PC-3 (cell line): ENCODE data around the gene STK11. TPM values are rescaled to one million over a fixed set of nuclear protein-coding genes. Genes with fewer than 3 reads are reported as not detected.
A peak's percentile ranks its signal among the peaks of the same experiment; 100 is the strongest.

Experiments
- ATAC-seq: fragments of 200-7000 bp; cut with Tn5 transposase; 2 replicates; pipeline ENCODE4 v1.9.1; 2020; ENCODE audit warnings: mild to moderate bottlenecking, moderate library complexity
- BruUV-seq: library from RNA; stranded (reverse); fragments of 400-500 nt; replicated peaks from 2 replicates; lab custom pipeline; 2021; lab: Mats Ljungman, UMichigan
- CTCF ChIA-PET: fragments of 300-600 bp; sonication (Branson Sonifier 250); formaldehyde crosslinking; loops from one replicate; lab custom pipeline; 2022; ENCODE audit warnings: antibody characterized with exemption; lab: Charles Lee
- POLR2A ChIA-PET: fragments of 300-600 bp; sonication (Branson Sonifier 250); formaldehyde crosslinking; loops from one replicate; lab custom pipeline; 2022; ENCODE audit warnings: antibody characterized with exemption; ENCODE audit not compliant: unreplicated experiment; lab: Charles Lee
- DNase-seq: peaks from one replicate; pipeline ENCODE4 v3.0.0-alpha.2; 2015
- H2AFZ ChIP-seq: fragments of 300-600 bp; sonication (generic); 2 replicates; pipeline ENCODE4 v1.6.0; 2016; ENCODE audit warnings: antibody characterized with exemption, low read length
- H3F3A ChIP-seq: fragments of 300-600 bp; sonication (generic); one replicate; pipeline ENCODE4 v1.6.0; 2017; ENCODE audit warnings: antibody characterized with exemption, low read length, control low read depth, mild to moderate bottlenecking; ENCODE audit not compliant: unreplicated experiment
- H3K27ac ChIP-seq: fragments of 300-600 bp; sonication (generic); 2 replicates; pipeline ENCODE4 v1.5.1; 2016; ENCODE audit warnings: mild to moderate bottlenecking, low read length
- H3K27me3 ChIP-seq: fragments of 300-600 bp; sonication (generic); 2 replicates; pipeline ENCODE4 v1.6.1; 2016; ENCODE audit warnings: low read length, mixed read lengths
- H3K36me3 ChIP-seq: fragments of 300-600 bp; sonication (generic); 2 replicates; pipeline ENCODE4 v1.6.1; 2016; ENCODE audit warnings: low read depth, mixed run types, low read length, mixed read lengths
- H3K4me1 ChIP-seq: fragments of 300-600 bp; sonication (generic); 2 replicates; pipeline ENCODE4 v1.5.1; 2016; ENCODE audit warnings: low read length; ENCODE audit not compliant: insufficient read depth
- H3K4me2 ChIP-seq: fragments of 300-600 bp; sonication (generic); 2 replicates; pipeline ENCODE4 v1.6.0; 2016; ENCODE audit warnings: low read length
- H3K4me3 ChIP-seq: fragments of 300-600 bp; sonication (generic); 2 replicates; pipeline ENCODE4 v1.5.1; 2016; ENCODE audit warnings: mild to moderate bottlenecking, low read length, mixed read lengths
- H3K79me2 ChIP-seq: fragments of 300-600 bp; sonication (generic); 2 replicates; pipeline ENCODE4 v1.6.1; 2017; ENCODE audit warnings: low read length, mixed read lengths
- H3K9ac ChIP-seq: fragments of 300-600 bp; sonication (generic); 2 replicates; pipeline ENCODE4 v1.6.0; 2016; ENCODE audit warnings: mild to moderate bottlenecking, low read length
- H3K9me2 ChIP-seq: fragments of 300-600 bp; sonication (generic); replicated peaks from 2 replicates; pipeline ENCODE4 v1.6.1; 2016; ENCODE audit warnings: mixed run types, low read length, mixed read lengths
- H3K9me3 ChIP-seq: fragments of 300-600 bp; sonication (generic); 2 replicates; pipeline ENCODE4 v1.6.1; 2016; ENCODE audit warnings: low read length, mixed read lengths
- H4K20me1 ChIP-seq: fragments of 300-600 bp; sonication (generic); 2 replicates; pipeline ENCODE4 v1.6.1; 2016; ENCODE audit warnings: low read length, mixed read lengths
- CTCF ChIP-seq: fragments of 300-600 bp; sonication (generic); conservative IDR thresholded peaks from 2 replicates; pipeline ENCODE4 v1.5.1; 2017; ENCODE audit warnings: antibody characterized with exemption, low read depth, mild to moderate bottlenecking, low read length
- EZH2 ChIP-seq: fragments of 300-600 bp; sonication (generic); IDR thresholded peaks from one replicate; pipeline ENCODE4 v1.6.1; 2017; ENCODE audit warnings: antibody characterized with exemption, mild to moderate bottlenecking, low read length; ENCODE audit not compliant: unreplicated experiment
- EZH2phosphoT487 ChIP-seq: fragments of 300-600 bp; sonication (generic); IDR thresholded peaks from 2 replicates; pipeline ENCODE4 v1.6.1; 2018; ENCODE audit warnings: mild to moderate bottlenecking, antibody characterized with exemption, low read length, borderline replicate concordance
- intact Hi-C: fragments of 100-400 bp; cut with micrococcal nuclease; formaldehyde crosslinking; loops from 2 replicates; pipeline ENCODE4 v1.9.0; 2023
- total RNA-seq: library from RNA; depleted of rRNA; stranded (reverse); fragments of >200 nt; gene quantifications from 2 replicates; pipeline ENCODE4 v1.2.3, GENCODE V29; 2014; rRNA removed

Gene STK11
- total RNA-seq, 1 experiment from 2014 or later = 82.4 TPM

- ChIA-PET CTCF (interaction anchor here (0.7 kb wide), 1 partner anchor 105 kb away, joined by 4 read pairs; no protein-coding TSS in a partner anchor), POLR2A (no interaction called here)
- Histone ChIP-seq H4K20me1 (no peaks in the 10 kb centered on the region), H3K27ac (peak overlapping the region; percentile 95), H3K27me3 (no peaks in the 10 kb centered on the region), H3K79me2 (peaks cover 52% of the 10 kb centered on the region), H3F3A (no peaks in the 10 kb centered on the region), H3K4me1 (peaks cover 40% of the 10 kb centered on the region), H3K9me2 (no peaks in the 10 kb centered on the region), H3K36me3 (peaks cover 6% of the 10 kb centered on the region; the same call in 1 of the 2 replicates), H3K4me3 (peak overlapping the region; percentile 70), H2AFZ (no peak overlapping the region), H3K9ac (peak overlapping the region; percentile 92), H3K9me3 (no peaks in the 10 kb centered on the region), H3K4me2 (peak overlapping the region; percentile 95)
- ATAC-seq (no peak), DNase-seq (no peak)
- no TSS peak for BruUV-seq
- no peak for TF ChIP-seq CTCF
- no peak for TF ChIP-seq EZH2phosphoT487
- TF ChIP-seq EZH2 = no peak
- intact Hi-C loops = loop anchor here (10.0 kb wide), 1 partner anchor 78 kb away; a partner anchor contains a TSS
These were observed 71.0 kb downstream of the STK11 start for GRCh38 chr19:1276628-1277022.

GRCh38 chr19:1277061-1277460, 71.5 kb downstream of the STK11 start:
- intact Hi-C loops = loop anchor here (10.0 kb wide), 1 partner anchor 78 kb away; a partner anchor contains a TSS
- Histone ChIP-seq H3K27me3 (no peaks in the 10 kb centered on the region), H3K4me1 (peaks cover 35% of the 10 kb centered on the region), H3K9me3 (no peaks in the 10 kb centered on the region), H3K36me3 (peaks cover 6% of the 10 kb centered on the region; the same call in 1 of the 2 replicates), H3K9ac (no peak overlapping the region), H4K20me1 (no peaks in the 10 kb centered on the region), H2AFZ (no peak overlapping the region), H3K9me2 (no peaks in the 10 kb centered on the region), H3K4me2 (peak overlapping the region; percentile 95; the same call in 1 of the 2 replicates), H3K27ac (no peak overlapping the region), H3K4me3 (peak overlapping the region; percentile 70; the same call in 1 of the 2 replicates), H3K79me2 (peaks cover 48% of the 10 kb centered on the region), H3F3A (no peaks in the 10 kb centered on the region)
- DNase-seq = no peak
- TF ChIP-seq CTCF = no peak
- no peak for TF ChIP-seq EZH2phosphoT487
- TF ChIP-seq EZH2 = no peak
- ChIA-PET CTCF (interaction anchor here (0.7 kb wide), 1 partner anchor 104 kb away, joined by 4 read pairs; no protein-coding TSS in a partner anchor), POLR2A (no interaction called here)
- no TSS peak for BruUV-seq
- no peak for ATAC-seq

Other genes starting within 250 kb of the STK11 start
- gene WDR18, start 221.4 kb upstream of the STK11 start, total RNA-seq = 56.7 and 99.6 TPM in 2 replicates
- gene GRIN3B, start 205.4 kb upstream of the STK11 start, total RNA-seq = 0.63 and 0.69 TPM in 2 replicates
- gene TMEM259, start 184.7 kb upstream of the STK11 start, total RNA-seq = 136 and 162 TPM in 2 replicates
- gene RNU6-2, start 184.3 kb upstream of the STK11 start, total RNA-seq = not detected in 2 replicates
- gene CNN2, start 179.2 kb upstream of the STK11 start, total RNA-seq = 97.9 and 107 TPM in 2 replicates
- 27.3 and 31.3 TPM in 2 replicates for gene ABCA7, start 165.7 kb upstream of the STK11 start, total RNA-seq
- gene ARHGAP45, start 138.6 kb upstream of the STK11 start, total RNA-seq = 45.3 and 68.4 TPM in 2 replicates
- 335 and 375 TPM in 2 replicates for gene POLR2E, start 110.4 kb upstream of the STK11 start, total RNA-seq
- 517 and 644 TPM in 2 replicates for gene GPX4, start 101.8 kb upstream of the STK11 start, total RNA-seq
- gene SBNO2, start 31.5 kb upstream of the STK11 start, total RNA-seq = 62.4 and 75.0 TPM in 2 replicates
- gene CBARP, start 32.2 kb downstream of the STK11 start, total RNA-seq = 3.3 and 6.3 TPM in 2 replicates
- 102 and 187 TPM in 2 replicates for gene ATP5F1D, start 36.0 kb downstream of the STK11 start, total RNA-seq
- gene MIDN, start 42.8 kb downstream of the STK11 start, total RNA-seq = 17.3 and 41.8 TPM in 2 replicates
- 136 and 197 TPM in 2 replicates for gene CIRBP, start 63.6 kb downstream of the STK11 start, total RNA-seq
- 110 and 133 TPM in 2 replicates for gene FAM174C, start 69.8 kb downstream of the STK11 start, total RNA-seq
- not detected in 2 replicates for gene EFNA2, start 80.1 kb downstream of the STK11 start, total RNA-seq
- gene NDUFS7, start 178.1 kb downstream of the STK11 start, total RNA-seq = 102 and 111 TPM in 2 replicates
- gene GAMT, start 195.8 kb downstream of the STK11 start, total RNA-seq = 74.9 and 75.6 TPM in 2 replicates
- 177 and 178 TPM in 2 replicates for gene DAZAP1, start 201.8 kb downstream of the STK11 start, total RNA-seq
- gene RPS15, start 232.6 kb downstream of the STK11 start, total RNA-seq = 1,797 and 2,672 TPM in 2 replicates
- gene APC2, start 244.3 kb downstream of the STK11 start, total RNA-seq = 0.29 and 1.4 TPM in 2 replicates